DOHH2 (cell line): ENCODE results near the gene TIMM50.

ENCODE experiments used
- H3F3A ChIP-seq: fragments of 200-600 bp; sonication (generic), shearing (Covaris generic); 2 replicates; pipeline ENCODE4 v1.6.0; 2016; ENCODE audit warnings: antibody characterized with exemption, mild to moderate bottlenecking; ENCODE audit not compliant: control insufficient read depth, insufficient read depth
- H3K27ac ChIP-seq: fragments of 200-600 bp; sonication (generic); 2 replicates; pipeline ENCODE4 v1.5.1; 2014; ENCODE audit warnings: low read depth, mild to moderate bottlenecking, low read length, moderate library complexity
- H3K27me3 ChIP-seq: fragments of 200-600 bp; sonication (generic); 2 replicates; pipeline ENCODE4 v1.6.1; 2014; ENCODE audit warnings: mild to moderate bottlenecking, low read length, mixed read lengths; ENCODE audit not compliant: control insufficient read depth
- H3K36me3 ChIP-seq: fragments of 200-600 bp; sonication (generic); 2 replicates; pipeline ENCODE4 v1.6.1; 2014; ENCODE audit warnings: mild to moderate bottlenecking, low read length, moderate library complexity, mixed read lengths; ENCODE audit not compliant: control insufficient read depth
- H3K4me1 ChIP-seq: fragments of 200-600 bp; sonication (generic); 2 replicates; pipeline ENCODE4 v1.6.1; 2014; ENCODE audit warnings: mild to moderate bottlenecking, low read length, mixed read lengths; ENCODE audit not compliant: control insufficient read depth
- H3K4me2 ChIP-seq: fragments of 200-600 bp; sonication (generic); 2 replicates; pipeline ENCODE4 v1.6.0; 2014; ENCODE audit warnings: mild to moderate bottlenecking, low read length, moderate library complexity
- H3K4me3 ChIP-seq: fragments of 200-600 bp; sonication (generic); 2 replicates; pipeline ENCODE4 v1.5.1; 2014; ENCODE audit warnings: mild to moderate bottlenecking, low read length, mixed read lengths
- H3K79me2 ChIP-seq: fragments of 200-600 bp; sonication (generic); 2 replicates; pipeline ENCODE4 v1.6.1; 2014; ENCODE audit warnings: mild to moderate bottlenecking, low read length, mixed read lengths; ENCODE audit not compliant: control insufficient read depth
- H3K9me2 ChIP-seq: fragments of 200-600 bp; sonication (generic); replicated peaks from 2 replicates; pipeline ENCODE4 v1.6.1; 2014; ENCODE audit warnings: mild to moderate bottlenecking, low read length, mixed read lengths; ENCODE audit not compliant: control insufficient read depth
- H3K9me3 ChIP-seq: fragments of 200-600 bp; sonication (generic); 2 replicates; pipeline ENCODE4 v1.6.1; 2014; ENCODE audit warnings: antibody characterized with exemption, low read length, mixed read lengths; ENCODE audit not compliant: control insufficient read depth, insufficient read depth
- H4K20me1 ChIP-seq: fragments of 200-600 bp; sonication (generic); 2 replicates; pipeline ENCODE4 v1.6.0; 2014; ENCODE audit warnings: low read depth, mild to moderate bottlenecking, antibody characterized with exemption, low read length, moderate library complexity; ENCODE audit not compliant: control insufficient read depth, insufficient read depth
- CTCF ChIP-seq: fragments of 200-600 bp; sonication (generic); IDR thresholded peaks from one replicate; pipeline ENCODE4 v1.5.1; 2014; ENCODE audit warnings: antibody characterized with exemption, mild to moderate bottlenecking, low read depth, low read length; ENCODE audit not compliant: poor library complexity, severe bottlenecking
- EZH2phosphoT487 ChIP-seq: fragments of 200-600 bp; sonication (generic); IDR thresholded peaks from 2 replicates; pipeline ENCODE4 v1.6.1; 2017; ENCODE audit warnings: borderline replicate concordance, mild to moderate bottlenecking, antibody characterized with exemption, low read length, moderate library complexity, mixed read lengths

TIMM50 gene

GRCh38 chr19:39463403-39463802 is 17.2 kb upstream of the TIMM50 start:
- Histone ChIP-seq H3K9me2 (no peaks in the 10 kb centered on the region), H3K27ac (no peak overlapping the region), H3K9me3 (no peaks in the 10 kb centered on the region), H4K20me1 (no peaks in the 10 kb centered on the region), H3K4me1 (no peaks in the 10 kb centered on the region), H3K4me3 (no peak overlapping the region), H3K79me2 (no peaks in the 10 kb centered on the region; the same call in 1 of the 2 replicates), H3F3A (no peaks in the 10 kb centered on the region), H3K27me3 (no peaks in the 10 kb centered on the region), H3K4me2 (no peak overlapping the region), H3K36me3 (peaks cover 76% of the 10 kb centered on the region)
- TF ChIP-seq EZH2phosphoT487 (no peak), CTCF (no peak)

GRCh38 chr19:39465956-39466747 is 14.5 kb upstream of the TIMM50 start:
- Histone ChIP-seq H3K4me1 (no peaks in the 10 kb centered on the region), H3K4me2 (no peak overlapping the region), H3K9me2 (no peaks in the 10 kb centered on the region), H4K20me1 (no peaks in the 10 kb centered on the region), H3K27me3 (no peaks in the 10 kb centered on the region), H3F3A (no peaks in the 10 kb centered on the region), H3K27ac (no peak overlapping the region), H3K79me2 (no peaks in the 10 kb centered on the region; the same call in 1 of the 2 replicates), H3K4me3 (no peak overlapping the region), H3K9me3 (no peaks in the 10 kb centered on the region), H3K36me3 (peaks cover 76% of the 10 kb centered on the region)
- TF ChIP-seq CTCF (no peak), EZH2phosphoT487 (no peak)

GRCh38 chr19:39467941-39468340 is 12.7 kb upstream of the TIMM50 start:
- Histone ChIP-seq H3K79me2 (no peaks in the 10 kb centered on the region; the same call in 1 of the 2 replicates), H3K9me3 (no peaks in the 10 kb centered on the region), H4K20me1 (no peaks in the 10 kb centered on the region), H3K4me2 (no peak overlapping the region), H3K4me3 (no peak overlapping the region), H3K27me3 (no peaks in the 10 kb centered on the region), H3K36me3 (peaks cover 85% of the 10 kb centered on the region), H3K4me1 (no peaks in the 10 kb centered on the region), H3F3A (no peaks in the 10 kb centered on the region), H3K9me2 (no peaks in the 10 kb centered on the region), H3K27ac (no peak overlapping the region)
- TF ChIP-seq CTCF (no peak), EZH2phosphoT487 (no peak)
